ENCODE data around the gene CACNA1F.

Gene CACNA1F

DNA sequence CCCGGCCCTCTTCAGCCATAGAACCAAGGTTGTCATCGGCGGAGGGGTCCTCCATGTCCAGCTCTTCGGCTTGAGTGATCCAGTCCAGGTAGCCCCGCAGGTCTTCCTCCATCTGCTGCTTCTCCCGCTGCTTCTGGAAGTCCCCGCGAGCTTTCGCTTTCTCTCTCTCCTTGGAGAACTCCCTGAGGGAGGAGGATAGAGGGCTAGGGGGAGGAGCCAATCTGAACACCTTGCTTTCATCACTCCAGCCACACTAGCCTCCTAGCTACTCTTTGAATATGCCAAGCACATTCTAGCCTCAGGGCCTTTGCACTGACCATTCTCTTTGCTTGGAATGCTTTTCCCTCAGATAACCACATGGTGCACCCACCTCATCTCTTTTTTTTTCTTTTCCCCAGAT lies 6.2 kb downstream of the CACNA1F start:
- DNase-seq: no peak

GRCh38 chrX:49225858-49226257 lies 7.3 kb downstream of the CACNA1F start:
- no peak for DNase-seq

GRCh38 chrX:49221868-49222267 lies 11.3 kb downstream of the CACNA1F start:
- no peak for DNase-seq

DNA sequence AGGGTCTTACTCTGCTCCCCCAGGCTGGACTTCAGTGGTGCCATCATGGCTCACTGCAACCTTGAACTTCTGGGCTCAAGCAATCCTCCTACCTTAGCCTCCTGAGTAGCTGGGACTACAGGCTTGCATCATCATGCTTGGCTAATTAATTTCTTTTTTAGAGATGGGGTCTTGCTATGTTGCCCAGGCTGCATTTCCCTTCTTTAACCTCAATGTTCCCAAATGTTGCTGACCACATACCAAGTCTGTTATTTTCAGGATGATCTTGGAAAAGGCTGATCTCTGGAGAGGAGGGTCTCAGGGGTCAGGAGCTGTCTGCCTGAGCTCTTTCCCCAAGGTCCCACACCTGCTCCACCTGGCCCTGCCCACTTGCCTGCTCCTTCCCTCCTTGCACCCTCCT lies 13.0 kb downstream of the CACNA1F start:
- DNase-seq: no peak

DNA sequence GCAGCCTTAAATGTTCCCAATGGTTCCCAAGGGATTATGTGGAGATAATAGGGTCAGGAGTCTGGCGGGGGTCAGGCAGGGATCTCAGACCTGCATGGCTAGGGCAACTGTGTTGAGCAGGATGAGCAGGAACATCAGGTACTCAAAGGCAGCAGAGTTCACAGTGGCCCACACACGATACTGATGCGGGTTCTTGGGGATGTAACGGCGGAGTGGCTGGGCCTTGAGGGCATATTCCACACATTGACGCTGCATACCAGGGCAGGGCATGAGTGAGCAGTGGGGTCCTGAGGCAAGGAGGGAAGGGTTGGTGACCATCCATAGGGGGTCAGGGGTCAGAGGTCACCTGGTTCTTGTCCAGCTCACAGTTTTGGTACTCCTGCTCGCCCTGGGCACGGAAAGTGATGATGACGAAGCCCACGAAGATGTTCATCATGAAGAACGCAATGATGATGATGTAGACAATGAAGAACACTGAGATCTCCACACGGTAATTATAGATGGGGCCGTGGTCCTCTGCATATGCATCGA lies 18.1 kb downstream of the CACNA1F start:
- no peak for DNase-seq

GRCh38 chrX:49214416-49214815 lies 18.7 kb downstream of the CACNA1F start:
- no peak for DNase-seq

GRCh38 chrX:49212861-49213260 lies 20.3 kb downstream of the CACNA1F start:
- DNase-seq: no peak

GRCh38 chrX:49212209-49212608 lies 20.9 kb downstream of the CACNA1F start:
- no peak for DNase-seq

- no peak for DNase-seq
Measured at GRCh38 chrX:49211074-49211473, 22.1 kb downstream of the CACNA1F start.

GRCh38 chrX:49210406-49210805 lies 22.7 kb downstream of the CACNA1F start:
- no peak for DNase-seq

- no peak for DNase-seq
Measured at GRCh38 chrX:49209434-49210251, 23.5 kb downstream of the CACNA1F start.

DNA sequence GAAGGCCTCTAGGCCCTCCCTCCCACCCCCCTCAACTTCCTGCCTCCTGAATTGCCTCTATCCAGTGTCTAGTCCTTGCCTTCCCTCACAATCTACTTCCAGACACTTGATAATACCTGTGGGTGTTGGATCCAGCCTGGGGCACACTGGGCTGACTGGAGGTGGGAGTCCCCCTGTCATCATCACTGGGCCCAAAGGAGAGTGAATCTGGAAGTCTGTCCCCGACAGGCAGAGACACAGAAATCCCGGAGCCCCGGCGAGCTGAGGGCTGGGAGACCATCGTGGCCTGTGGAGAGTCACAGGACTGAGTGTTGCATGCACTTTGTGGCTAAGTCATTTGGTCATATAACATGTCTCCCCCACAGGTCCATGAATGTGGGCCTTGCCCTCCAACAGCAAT lies 24.7 kb downstream of the CACNA1F start:
- DNase-seq: no peak

DNA sequence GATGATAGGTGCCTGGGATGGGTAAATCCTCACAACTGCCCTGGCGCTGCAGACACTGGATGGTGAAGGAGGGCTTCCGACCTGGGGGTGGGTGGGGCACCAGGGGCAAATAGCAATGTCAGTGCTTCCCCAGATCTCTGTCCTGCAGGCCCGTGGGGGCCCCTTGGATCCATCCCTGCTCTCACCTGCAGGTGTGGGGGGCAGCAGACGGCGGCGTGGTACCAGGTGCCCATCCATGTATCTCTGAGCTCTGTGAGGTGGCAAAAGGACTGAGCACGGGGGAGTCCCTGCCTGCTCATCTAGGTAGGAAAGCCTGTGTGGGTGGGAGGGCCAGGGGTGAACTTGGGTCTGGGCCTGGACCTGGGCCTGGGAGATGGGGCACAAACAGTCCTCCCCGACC lies 26.6 kb downstream of the CACNA1F start:
- DNase-seq: no peak

DNA sequence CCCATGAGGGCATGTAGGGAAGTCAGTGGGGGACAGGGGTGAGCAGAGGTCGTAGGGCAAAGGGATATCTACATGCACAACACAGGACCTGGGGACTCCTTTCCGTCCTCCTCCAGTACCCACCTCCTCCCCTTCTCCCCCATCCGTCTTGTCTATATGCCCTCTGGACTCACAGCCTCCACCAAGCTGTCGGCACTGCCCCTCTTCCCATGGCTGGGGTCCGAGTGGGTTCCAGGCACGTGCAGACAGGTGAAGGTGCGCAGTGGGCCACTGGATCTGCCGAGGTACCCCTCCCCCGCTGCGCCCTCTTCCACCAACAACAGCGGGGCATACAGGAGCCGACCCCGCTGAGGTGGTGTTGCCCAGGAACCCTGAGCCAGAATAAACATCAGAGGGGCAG lies 27.7 kb downstream of the CACNA1F start:
- DNase-seq: no peak

DNA sequence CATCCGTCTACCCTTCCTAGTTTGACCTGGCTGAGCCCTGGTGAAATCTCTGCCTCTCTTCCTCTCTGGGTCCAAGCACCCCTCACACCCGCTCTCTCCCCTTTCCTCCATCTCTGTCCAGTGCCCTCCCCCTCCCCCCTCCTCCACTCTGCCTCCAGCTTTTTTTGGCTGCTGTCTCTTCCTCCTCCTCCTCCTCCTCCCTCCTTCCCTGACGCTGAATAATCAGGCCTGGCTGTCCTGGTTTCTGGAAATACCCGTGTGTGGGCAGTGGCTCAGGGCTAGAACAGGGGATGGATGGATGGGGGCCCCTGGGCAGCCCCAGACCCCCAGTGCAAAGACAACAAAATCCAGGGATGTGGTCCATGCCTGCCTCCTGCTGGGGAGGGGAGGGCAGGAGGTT lies 28.4 kb downstream of the CACNA1F start:
- no peak for DNase-seq

DNA sequence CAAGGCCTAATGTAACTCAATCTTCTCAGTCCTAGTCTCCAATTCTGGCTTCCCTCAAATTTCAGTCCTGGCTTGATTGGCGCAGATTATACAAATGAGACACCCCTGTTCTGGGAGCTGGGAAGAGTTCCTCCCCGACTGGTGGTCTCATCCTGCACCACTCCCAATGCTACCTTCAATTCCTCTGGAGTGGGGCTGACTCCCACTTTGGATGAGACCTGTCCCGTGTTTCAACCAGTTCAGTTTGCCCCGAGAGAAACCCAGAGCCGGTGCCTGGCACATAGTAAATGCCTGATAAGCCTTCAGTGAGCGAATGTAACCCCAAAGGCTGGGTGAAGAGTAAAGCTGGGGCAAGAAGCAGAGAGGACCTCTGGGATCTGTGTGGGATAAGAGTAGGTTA lies 29.1 kb downstream of the CACNA1F start:
- DNase-seq: no peak

- DNase-seq: no peak
Measured at GRCh38 chrX:49203536-49203935, 29.6 kb downstream of the CACNA1F start.

GRCh38 chrX:49202022-49202421 lies 31.1 kb downstream of the CACNA1F start:
- DNase-seq: no peak

- DNase-seq: peak; percentile 83
Measured at GRCh38 chrX:49199906-49200771, 33.0 kb downstream of the CACNA1F start, which contains the start of gene SYP. TSS of gene SYP (minus strand) at chrX:49200193. CDS start at chrX:49200186, 7 bp downstream.

- DNase-seq: no peak
Measured at GRCh38 chrX:49199315-49199595, 33.9 kb downstream of the CACNA1F start.

DNA sequence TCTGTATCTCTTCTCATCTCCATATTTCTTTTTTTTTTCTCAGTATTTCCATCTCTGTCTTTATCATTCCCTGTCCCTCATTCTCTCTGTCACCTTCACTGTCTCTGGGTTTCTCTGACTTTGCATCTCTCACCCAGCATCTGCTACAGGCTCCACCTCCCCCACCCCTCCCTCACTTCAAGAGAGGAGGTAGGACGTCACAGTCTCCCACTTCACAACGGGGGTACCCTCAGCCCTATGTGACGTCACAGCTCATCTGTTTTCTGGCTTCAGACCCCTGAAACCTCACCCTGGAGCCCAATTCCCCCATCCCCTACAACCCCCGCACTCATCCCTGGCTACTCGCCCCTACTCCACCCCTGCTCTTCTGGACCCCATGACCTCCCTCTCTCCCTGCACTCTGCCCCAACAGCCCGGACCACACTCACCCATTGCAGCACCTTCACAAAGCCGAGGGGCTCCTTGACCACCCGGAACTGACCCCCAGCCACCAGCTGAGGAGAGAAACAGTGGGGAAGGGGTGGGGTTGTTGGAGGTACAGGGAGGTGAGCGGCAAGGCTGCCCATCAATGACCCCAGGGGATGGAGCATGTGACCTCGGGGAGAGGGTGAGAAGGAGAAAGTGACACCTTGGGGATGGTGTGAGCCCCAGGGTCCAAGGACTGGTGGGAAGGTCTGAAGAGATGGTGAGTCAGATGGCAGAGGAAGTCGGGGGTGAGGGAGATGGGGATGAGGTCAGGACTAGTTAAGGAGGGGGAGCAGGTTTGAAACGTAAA lies 34.4 kb downstream of the CACNA1F start:
- no peak for DNase-seq

DNA sequence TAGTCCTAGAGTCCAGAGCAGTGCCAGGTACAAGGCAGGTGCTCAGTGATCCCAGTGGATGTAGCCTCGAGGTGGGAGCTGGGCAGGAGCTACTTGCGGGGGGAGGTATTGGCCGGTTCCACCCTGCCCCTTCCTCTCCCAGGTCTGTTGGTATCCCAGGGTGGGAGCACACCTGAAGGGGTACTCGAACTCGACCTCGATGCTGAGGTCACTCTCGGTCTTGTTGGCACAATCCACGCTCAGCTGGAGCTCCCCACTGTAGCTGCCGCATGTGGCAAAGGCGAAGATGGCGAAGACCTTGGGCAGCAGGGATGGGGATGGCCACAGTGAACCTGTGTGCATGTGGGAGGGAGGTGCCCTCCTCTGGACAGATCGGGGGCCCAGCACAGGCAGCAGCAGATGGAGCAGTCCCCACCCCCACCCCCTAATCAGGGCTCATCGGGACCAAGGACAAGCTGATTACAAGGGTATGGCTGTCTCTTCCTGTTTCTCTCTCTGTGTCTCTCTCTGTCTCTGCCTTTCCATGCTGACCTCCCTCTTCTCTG lies 35.5 kb downstream of the CACNA1F start:
- DNase-seq: no peak

DNA sequence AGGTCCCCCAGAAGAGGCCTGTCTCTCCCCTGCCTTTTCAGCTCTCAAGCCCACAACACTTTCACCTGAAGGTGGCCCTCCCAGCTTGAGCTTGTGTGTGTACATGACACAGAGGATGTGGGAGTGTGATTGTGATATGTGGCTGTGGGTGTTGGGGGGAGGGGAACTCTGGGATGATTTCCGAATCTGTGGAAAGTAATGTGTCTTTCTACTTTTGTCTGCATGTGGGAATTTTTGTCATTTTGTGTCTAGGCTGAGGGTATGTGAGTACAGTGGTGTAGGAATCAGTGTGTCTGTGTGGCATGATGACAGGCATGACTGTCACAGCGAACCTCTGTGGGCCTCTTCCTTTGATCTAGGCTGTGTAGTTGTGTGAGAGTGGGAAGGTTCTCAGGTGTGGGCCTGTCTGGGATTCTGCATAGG lies 39.6 kb downstream of the CACNA1F start:
- DNase-seq: no peak

Data from activated gamma-delta T cell treated with Interleukin-2 at 50 U/mL for 16 hours (primary cell).